ENCODE data around the gene WDR7. TPM values are rescaled to one million over a fixed set of nuclear protein-coding genes. Genes with fewer than 3 reads are reported as not detected.

The WDR7 gene
- total RNA-seq, 2 donors from 2014 or later, result 22.3 to 24.0 TPM

DNA sequence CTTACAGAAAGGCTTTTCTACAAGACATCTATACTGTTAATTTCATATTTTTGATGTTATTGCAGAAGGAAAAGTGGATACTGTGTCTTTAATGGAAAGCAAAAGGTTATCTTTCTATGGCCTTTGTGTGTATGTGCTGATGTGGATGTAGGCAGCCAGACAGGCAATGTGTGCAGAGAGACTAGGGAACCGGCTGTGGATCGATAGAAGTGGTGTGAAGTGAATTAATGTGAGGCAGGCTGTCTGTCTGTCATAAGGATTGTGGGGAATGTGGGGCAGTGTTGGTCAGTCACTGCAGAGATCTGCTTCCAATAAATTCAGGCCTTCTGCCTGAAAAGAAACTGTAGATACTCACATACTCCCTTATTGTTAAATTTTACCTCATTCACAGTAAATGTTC, 156.7 kb downstream of the WDR7 start:
- no peaks in the 10 kb centered on the region for H3K27me3 ChIP-seq
- H3K27ac ChIP-seq, result no peak overlapping the region
- no peaks in the 10 kb centered on the region for H3K36me3 ChIP-seq
- DNase-seq (ENCODE audit: low spot score), result no peak
- no peaks in the 10 kb centered on the region for H3K4me1 ChIP-seq
- H3K4me3 ChIP-seq, result no peak overlapping the region
- TF ChIP-seq, protein P1, sequence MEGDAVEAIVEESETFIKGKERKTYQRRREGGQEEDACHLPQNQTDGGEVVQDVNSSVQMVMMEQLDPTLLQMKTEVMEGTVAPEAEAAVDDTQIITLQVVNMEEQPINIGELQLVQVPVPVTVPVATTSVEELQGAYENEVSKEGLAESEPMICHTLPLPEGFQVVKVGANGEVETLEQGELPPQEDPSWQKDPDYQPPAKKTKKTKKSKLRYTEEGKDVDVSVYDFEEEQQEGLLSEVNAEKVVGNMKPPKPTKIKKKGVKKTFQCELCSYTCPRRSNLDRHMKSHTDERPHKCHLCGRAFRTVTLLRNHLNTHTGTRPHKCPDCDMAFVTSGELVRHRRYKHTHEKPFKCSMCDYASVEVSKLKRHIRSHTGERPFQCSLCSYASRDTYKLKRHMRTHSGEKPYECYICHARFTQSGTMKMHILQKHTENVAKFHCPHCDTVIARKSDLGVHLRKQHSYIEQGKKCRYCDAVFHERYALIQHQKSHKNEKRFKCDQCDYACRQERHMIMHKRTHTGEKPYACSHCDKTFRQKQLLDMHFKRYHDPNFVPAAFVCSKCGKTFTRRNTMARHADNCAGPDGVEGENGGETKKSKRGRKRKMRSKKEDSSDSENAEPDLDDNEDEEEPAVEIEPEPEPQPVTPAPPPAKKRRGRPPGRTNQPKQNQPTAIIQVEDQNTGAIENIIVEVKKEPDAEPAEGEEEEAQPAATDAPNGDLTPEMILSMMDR (IDR thresholded peaks at IDR 0.05), result no peak
- no peaks in the 10 kb centered on the region for H3K9me3 ChIP-seq

DNA sequence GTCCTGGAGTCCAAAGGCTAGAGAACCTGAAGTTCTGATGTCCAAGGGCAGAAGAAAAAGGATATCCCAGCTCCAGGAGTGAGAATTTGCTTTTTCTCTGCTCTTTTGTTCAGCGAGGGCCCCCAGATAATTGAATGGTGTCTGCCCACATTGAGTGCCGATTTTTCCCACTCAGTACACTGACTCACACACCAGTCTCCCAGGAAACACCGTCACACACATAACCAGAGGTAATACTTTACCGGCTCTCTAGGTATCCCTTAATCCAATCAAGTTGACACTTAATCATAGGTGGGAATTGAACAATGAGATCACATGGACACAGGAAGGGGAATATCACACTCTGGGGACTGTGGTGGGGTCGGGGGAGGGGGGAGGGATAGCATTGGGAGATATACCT, 161.5 kb downstream of the WDR7 start:
- Histone ChIP-seq H3K9me3 (no peaks in the 10 kb centered on the region), H3K4me3 (no peak overlapping the region), H3K27ac (no peak overlapping the region), H3K36me3 (no peaks in the 10 kb centered on the region), H3K27me3 (no peaks in the 10 kb centered on the region), H3K4me1 (no peaks in the 10 kb centered on the region)
- TF ChIP-seq, protein P1 (IDR thresholded peaks at IDR 0.05), result no peak
- no peak for DNase-seq (ENCODE audit: low spot score)

DNA sequence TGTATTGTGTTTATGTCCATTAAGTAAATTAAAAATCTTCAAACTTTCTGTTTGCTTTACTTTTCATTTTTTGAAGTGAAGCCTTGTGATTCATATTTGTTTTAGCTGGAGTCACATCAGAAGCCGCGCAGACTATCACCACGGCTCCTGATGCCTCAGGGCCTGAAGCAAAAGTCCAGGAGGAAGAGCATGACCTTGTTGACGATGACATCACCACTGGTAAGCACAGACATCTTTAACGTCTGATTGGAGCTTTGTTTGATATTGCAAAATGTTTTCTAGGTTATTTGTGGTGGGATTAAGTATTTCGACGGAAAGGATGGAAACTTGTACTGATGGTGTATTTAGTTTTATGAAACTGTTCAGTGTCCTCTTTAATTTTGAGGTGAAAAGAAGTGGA, 164.8 kb downstream of the WDR7 start:
- Histone ChIP-seq H3K9me3 (no peaks in the 10 kb centered on the region), H3K4me3 (no peak overlapping the region), H3K27me3 (no peaks in the 10 kb centered on the region), H3K27ac (no peak overlapping the region), H3K4me1 (no peaks in the 10 kb centered on the region), H3K36me3 (no peaks in the 10 kb centered on the region)
- DNase-seq (ENCODE audit: low spot score), result no peak
- TF ChIP-seq, protein P1 (IDR thresholded peaks at IDR 0.05), result no peak

DNA sequence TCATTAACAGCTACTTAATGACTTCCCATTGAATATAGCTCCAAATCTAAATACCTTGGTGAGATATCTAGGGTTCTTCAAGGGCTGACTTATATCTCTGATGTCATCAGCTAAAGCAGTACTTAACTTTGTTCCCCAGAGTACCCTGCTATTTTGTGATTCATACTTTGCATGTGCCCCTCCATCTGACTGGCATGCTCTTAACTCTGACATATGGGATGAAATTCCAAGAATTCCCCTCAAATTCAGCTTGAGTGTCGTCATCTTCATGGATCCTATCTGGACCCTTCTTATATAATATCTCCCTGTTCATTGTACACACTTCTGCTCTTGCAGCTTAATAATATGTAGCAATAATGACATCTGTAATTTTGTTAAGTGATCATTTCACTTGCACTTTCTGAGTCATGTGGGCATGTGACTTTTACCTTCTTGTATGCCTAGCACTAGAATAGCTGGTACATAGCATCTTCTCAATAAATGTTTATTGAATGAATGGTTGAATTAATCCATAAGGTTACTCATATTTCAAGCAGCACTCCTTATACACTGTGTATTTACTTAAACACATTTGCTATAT, 172.9 kb downstream of the WDR7 start:
- no peaks in the 10 kb centered on the region for H3K9me3 ChIP-seq
- no peaks in the 10 kb centered on the region for H3K4me1 ChIP-seq
- no peaks in the 10 kb centered on the region for H3K36me3 ChIP-seq
- H3K27me3 ChIP-seq, result no peaks in the 10 kb centered on the region
- no peak for DNase-seq (ENCODE audit: low spot score)
- no peak overlapping the region for H3K4me3 ChIP-seq
- H3K27ac ChIP-seq, result no peak overlapping the region
- TF ChIP-seq, protein P1 (IDR thresholded peaks at IDR 0.05), result no peak

DNA sequence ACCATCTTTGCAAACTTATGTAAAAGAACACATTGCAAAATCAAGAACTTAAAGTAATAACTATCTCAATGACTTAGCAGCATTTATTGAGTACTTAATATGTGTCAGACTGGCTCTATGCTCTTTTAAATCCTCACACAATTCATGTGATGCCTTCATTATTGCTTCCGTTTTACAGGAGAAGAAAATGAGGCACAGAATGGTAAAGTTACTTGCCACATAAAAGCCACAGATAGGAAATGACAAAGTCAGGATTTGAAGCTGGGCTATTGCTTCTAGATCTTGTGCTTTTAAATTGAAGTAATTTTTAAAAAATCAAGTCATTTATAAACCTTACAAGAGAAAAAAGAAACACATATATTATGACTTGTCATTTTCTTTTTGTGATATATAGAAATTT, 174.2 kb downstream of the WDR7 start:
- TF ChIP-seq, protein P1 (IDR thresholded peaks at IDR 0.05), result no peak
- no peaks in the 10 kb centered on the region for H3K27me3 ChIP-seq

DNA sequence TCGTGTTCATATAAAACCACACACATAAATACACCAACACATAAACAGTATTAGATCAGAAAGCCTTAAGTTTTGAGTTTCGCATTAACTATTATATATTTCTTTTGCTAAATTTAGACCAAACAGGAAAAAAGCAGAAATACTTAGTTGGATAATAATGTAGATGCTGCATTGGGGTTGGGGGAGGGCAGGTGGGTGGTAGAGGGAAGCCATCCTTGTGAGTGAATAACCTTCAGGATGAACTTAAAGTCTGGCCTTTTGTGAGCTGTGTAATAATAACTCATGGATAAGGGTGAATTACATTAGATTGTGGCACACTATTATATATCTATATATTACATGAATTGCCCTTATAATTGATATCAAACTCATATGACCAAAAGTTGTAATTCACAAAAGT, 174.7 kb downstream of the WDR7 start:
- H3K27me3 ChIP-seq, result no peaks in the 10 kb centered on the region
- no peaks in the 10 kb centered on the region for H3K36me3 ChIP-seq
- no peak for DNase-seq (ENCODE audit: low spot score)
- H3K9me3 ChIP-seq, result no peaks in the 10 kb centered on the region
- TF ChIP-seq, protein P1 (IDR thresholded peaks at IDR 0.05), result no peak
- no peak overlapping the region for H3K4me3 ChIP-seq
- no peak overlapping the region for H3K27ac ChIP-seq
- H3K4me1 ChIP-seq, result no peaks in the 10 kb centered on the region

More for the DNA sequence above, 174.2 kb downstream of the WDR7 start:
- Histone ChIP-seq H3K9me3 (no peaks in the 10 kb centered on the region), H3K27ac (no peak overlapping the region), H3K36me3 (no peaks in the 10 kb centered on the region), H3K4me1 (no peaks in the 10 kb centered on the region), H3K4me3 (no peak overlapping the region)
- DNase-seq (ENCODE audit: low spot score), result no peak

Data from right atrium auricular region (tissue), 2 donors.